Caco-2 (cell line): ENCODE results near the gene XPR1. TPM values are rescaled to one million over a fixed set of nuclear protein-coding genes. Genes with fewer than 3 reads are reported as not detected.

Source experiments
- BruUV-seq: library from RNA; stranded (reverse); fragments of 400-500 nt; replicated peaks from 2 replicates; lab custom pipeline; 2021; lab: Mats Ljungman, UMichigan
- CTCF ChIA-PET: fragments of 300-600 bp; sonication (Branson Sonifier 250); formaldehyde crosslinking; loops from one replicate; lab custom pipeline; 2022; ENCODE audit warnings: antibody characterized with exemption; lab: Charles Lee
- POLR2A ChIA-PET: fragments of 300-600 bp; sonication (Branson Sonifier 250); formaldehyde crosslinking; loops from one replicate; lab custom pipeline; 2022; ENCODE audit warnings: antibody characterized with exemption; lab: Charles Lee
- DNase-seq, 2 experiments: peaks; one replicate each; pipeline versions ENCODE4 v3.0.0 to v3.0.0-alpha.2; 2020 to 2022
- H3K27me3 ChIP-seq: replicated peaks from 2 replicates; pipeline ENCODE4 v1.6.0; 2011; ENCODE audit warnings: low read length; ENCODE audit not compliant: control insufficient read depth, insufficient read depth
- H3K36me3 ChIP-seq: 2 replicates; pipeline ENCODE4 v1.5.1; 2011; ENCODE audit warnings: low read length; ENCODE audit not compliant: control insufficient read depth, insufficient read depth
- H3K4me1 ChIP-seq: fragments of 250-450 bp; sonication (Bioruptor Pico); 2 replicates; pipeline ENCODE4 v1.5.1; 2020; ENCODE audit warnings: mild to moderate bottlenecking
- H3K4me3 ChIP-seq: 2 replicates; pipeline ENCODE4 v1.5.1; 2011; ENCODE audit warnings: low read depth, mild to moderate bottlenecking, control low read depth, low read length
- H3K9me3 ChIP-seq: fragments of 250-450 bp; sonication (Bioruptor Pico); 2 replicates; pipeline ENCODE4 v1.5.1; 2020; ENCODE audit warnings: mild to moderate bottlenecking, moderate library complexity
- H3K27ac Mint-ChIP-seq: one replicate; pipeline ENCODE4 v1.8.0; 2022; ENCODE audit warnings: mixed read lengths; ENCODE audit not compliant: unreplicated experiment
- H3K27me3 Mint-ChIP-seq: one replicate; pipeline ENCODE4 v1.8.0; 2022; ENCODE audit warnings: mixed read lengths; ENCODE audit not compliant: insufficient read depth, unreplicated experiment
- H3K36me3 Mint-ChIP-seq: one replicate; pipeline ENCODE4 v1.8.0; 2022; ENCODE audit warnings: mild to moderate bottlenecking, mixed read lengths; ENCODE audit not compliant: insufficient read depth, unreplicated experiment
- H3K4me1 Mint-ChIP-seq: one replicate; pipeline ENCODE4 v1.8.0; 2022; ENCODE audit warnings: low read depth, mixed read lengths; ENCODE audit not compliant: unreplicated experiment
- H3K4me3 Mint-ChIP-seq: one replicate; pipeline ENCODE4 v1.8.0; 2022; ENCODE audit warnings: mild to moderate bottlenecking, moderate library complexity, mixed read lengths; ENCODE audit not compliant: unreplicated experiment
- H3K9me3 Mint-ChIP-seq: one replicate; pipeline ENCODE4 v1.8.0; 2022; ENCODE audit warnings: mixed read lengths; ENCODE audit not compliant: unreplicated experiment
- CTCF ChIP-seq, 2 experiments: fragments of 200-600 bp in 1 of 2; IDR thresholded peaks; 1 replicate in 1 of 2; 2 replicates in 1 of 2; pipeline versions ENCODE4 v1.5.1 to v1.8.0; 2011 to 2022; ENCODE audit warnings: antibody characterized with exemption in 1 of 2, control low read depth in 1 of 2, inconsistent platforms in 1 of 2, low read depth in 1 of 2, low read length in 1 of 2, mild to moderate bottlenecking in 1 of 2, moderate library complexity in 1 of 2; ENCODE audit not compliant: insufficient read depth in 1 of 2, severe bottlenecking in 1 of 2, unreplicated experiment in 1 of 2
- intact Hi-C: fragments of 100-400 bp; cut with micrococcal nuclease; formaldehyde crosslinking; loops from one replicate; pipeline ENCODE4 v1.10.0; 2022; ENCODE audit not compliant: unreplicated experiment
- total RNA-seq: library from RNA; stranded (reverse); gene quantifications from 2 replicates; pipeline ENCODE4 v1.2.3, GENCODE V29; 2022

Gene XPR1
- total RNA-seq, 1 experiment from 2014 or later: 34.4 TPM

- ChIA-PET CTCF (no interaction called here), POLR2A (no interaction called here)
- H3K27ac Mint-ChIP-seq: no peak overlapping the region
- H3K9me3 ChIP-seq: no peaks in the 10 kb centered on the region
- no peak for TF ChIP-seq CTCF (IDR thresholded peaks at IDR 0.05; ENCODE audit: insufficient read depth in 1 of 2, low read depth in 1 of 2, low read length in 1 of 2, severe bottlenecking in 1 of 2, unreplicated experiment in 1 of 2)
- no TSS peak for BruUV-seq
- no peaks in the 10 kb centered on the region for H3K36me3 Mint-ChIP-seq
- no peaks in the 10 kb centered on the region for H3K36me3 ChIP-seq
- H3K9me3 Mint-ChIP-seq: no peaks in the 10 kb centered on the region
- DNase-seq: no peak
- no peaks in the 10 kb centered on the region for H3K27me3 ChIP-seq
- H3K4me3 ChIP-seq: no peak overlapping the region
- 0 out of 2 replicates have a peak, but pooled peaks cover 12% of the 10 kb centered on the region for H3K4me1 ChIP-seq
- H3K27me3 Mint-ChIP-seq: no peaks in the 10 kb centered on the region
- intact Hi-C loops: loop anchor here (5.0 kb wide), 2 partner anchors 85 to 245 kb away; no protein-coding TSS in a partner anchor
- H3K4me3 Mint-ChIP-seq: no peak overlapping the region
- peaks cover 35% of the 10 kb centered on the region for H3K4me1 Mint-ChIP-seq
Measured at GRCh38 chr1:180777072-180777689, 145.4 kb downstream of the XPR1 start.

GRCh38 chr1:180778782-180779398, 147.1 kb downstream of the XPR1 start:
- H3K27ac Mint-ChIP-seq: no peak overlapping the region
- intact Hi-C loops: loop anchor here (1.0 to 5.0 kb wide), 4 partner anchors 83 to 263 kb away; no protein-coding TSS in a partner anchor
- H3K4me1 Mint-ChIP-seq: peaks cover 24% of the 10 kb centered on the region
- no peaks in the 10 kb centered on the region for H3K9me3 Mint-ChIP-seq
- no peaks in the 10 kb centered on the region for H3K36me3 ChIP-seq
- H3K4me3 ChIP-seq: no peak overlapping the region
- ChIA-PET CTCF (interaction anchor here (0.6 to 1.0 kb wide), 3 partner anchors 84 to 195 kb away, joined by 3 to 9 read pairs (median 3); partner anchors contain the start of gene XPR1), POLR2A (no interaction called here)
- no peaks in the 10 kb centered on the region for H3K9me3 ChIP-seq
- TF ChIP-seq CTCF (IDR thresholded peaks at IDR 0.05; ENCODE audit: insufficient read depth in 1 of 2, low read depth in 1 of 2, low read length in 1 of 2, severe bottlenecking in 1 of 2, unreplicated experiment in 1 of 2): peak; percentile 53 to 81
- H3K36me3 Mint-ChIP-seq: no peaks in the 10 kb centered on the region
- no TSS peak for BruUV-seq
- H3K27me3 ChIP-seq: no peaks in the 10 kb centered on the region
- peak; percentile 39 to 43 for DNase-seq
- H3K4me3 Mint-ChIP-seq: no peak overlapping the region
- 0 out of 2 replicates have a peak, but pooled peaks cover under 1% of the 10 kb centered on the region for H3K4me1 ChIP-seq
- H3K27me3 Mint-ChIP-seq: no peaks in the 10 kb centered on the region

GRCh38 chr1:180779584-180779983, 147.8 kb downstream of the XPR1 start:
- peaks cover 24% of the 10 kb centered on the region for H3K4me1 Mint-ChIP-seq
- intact Hi-C loops: loop anchor here (1.0 to 5.0 kb wide), 3 partner anchors 83 to 263 kb away; no protein-coding TSS in a partner anchor
- Histone ChIP-seq H3K4me3 (no peak overlapping the region), H3K36me3 (no peaks in the 10 kb centered on the region), H3K4me1 (no peaks in the 10 kb centered on the region), H3K27me3 (no peaks in the 10 kb centered on the region), H3K9me3 (no peaks in the 10 kb centered on the region)
- no peak for TF ChIP-seq CTCF (IDR thresholded peaks at IDR 0.05; ENCODE audit: insufficient read depth in 1 of 2, low read depth in 1 of 2, low read length in 1 of 2, severe bottlenecking in 1 of 2, unreplicated experiment in 1 of 2)
- H3K36me3 Mint-ChIP-seq: no peaks in the 10 kb centered on the region
- no TSS peak for BruUV-seq
- DNase-seq: no peak
- no peak overlapping the region for H3K4me3 Mint-ChIP-seq
- H3K27ac Mint-ChIP-seq: no peak overlapping the region
- H3K27me3 Mint-ChIP-seq: no peaks in the 10 kb centered on the region
- POLR2A ChIA-PET: no interaction called here
- H3K9me3 Mint-ChIP-seq: no peaks in the 10 kb centered on the region
- CTCF ChIA-PET: no interaction called here
